HG02840 (cell line): ENCODE measurements around the gene TRDMT1.

Experiments
- ATAC-seq: cut with Tn5 transposase; IDR thresholded peaks from one replicate; pipeline ENCODE4 v1.9.1; 2021; ENCODE audit warnings: mild to moderate bottlenecking, moderate library complexity, moderate number of reproducible peaks; ENCODE audit not compliant: unreplicated experiment, low FRiP score

Gene TRDMT1, protein sequence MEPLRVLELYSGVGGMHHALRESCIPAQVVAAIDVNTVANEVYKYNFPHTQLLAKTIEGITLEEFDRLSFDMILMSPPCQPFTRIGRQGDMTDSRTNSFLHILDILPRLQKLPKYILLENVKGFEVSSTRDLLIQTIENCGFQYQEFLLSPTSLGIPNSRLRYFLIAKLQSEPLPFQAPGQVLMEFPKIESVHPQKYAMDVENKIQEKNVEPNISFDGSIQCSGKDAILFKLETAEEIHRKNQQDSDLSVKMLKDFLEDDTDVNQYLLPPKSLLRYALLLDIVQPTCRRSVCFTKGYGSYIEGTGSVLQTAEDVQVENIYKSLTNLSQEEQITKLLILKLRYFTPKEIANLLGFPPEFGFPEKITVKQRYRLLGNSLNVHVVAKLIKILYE

GRCh38 chr10:17200912-17201793, at the start of gene TRDMT1:
Gene TRDMT1, minus strand, starts transcription at chr10:17201672. Its CDS starts 38 bp downstream, at chr10:17201634.
- peak; percentile 97 for ATAC-seq

DNA sequence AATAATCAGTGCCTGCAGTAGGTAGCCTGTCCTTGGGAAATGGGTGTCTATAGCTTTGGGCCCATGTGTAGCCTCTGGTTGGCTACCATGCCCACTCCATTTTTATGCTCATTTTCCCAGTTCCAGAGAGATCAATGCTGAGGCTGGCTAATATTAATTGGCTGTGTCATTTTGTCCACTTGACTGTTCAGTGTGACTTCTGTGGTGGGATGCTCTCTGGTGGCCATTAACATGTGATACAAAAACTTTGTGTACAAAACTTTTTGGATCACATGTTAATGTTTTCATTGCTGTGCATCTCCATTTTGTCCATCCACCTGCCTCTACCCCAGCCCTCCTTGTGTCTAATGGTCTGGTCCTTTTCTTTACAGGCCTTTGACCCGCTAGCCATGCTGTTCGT, 49.3 kb upstream of the TRDMT1 start:
- no peak for ATAC-seq

DNA sequence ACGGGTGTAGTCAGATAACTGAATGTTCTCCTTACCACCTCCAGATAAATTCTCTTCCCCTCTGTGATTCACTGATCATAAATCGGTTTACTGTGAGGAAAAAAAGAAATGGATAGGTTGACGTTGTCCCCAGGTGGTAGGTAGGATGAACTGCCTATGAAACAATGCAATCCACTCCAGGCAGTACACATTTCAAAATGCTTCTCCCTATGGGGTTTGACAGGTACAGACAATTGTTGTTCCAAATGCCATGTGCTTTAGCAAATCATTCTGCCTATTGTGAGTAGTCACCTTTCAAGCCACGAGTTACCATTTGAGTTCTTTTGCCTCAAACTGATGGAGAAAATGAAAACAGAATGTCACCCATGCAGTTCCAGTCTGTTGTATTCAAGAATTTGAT, 48.3 kb upstream of the TRDMT1 start:
- no peak for ATAC-seq

DNA sequence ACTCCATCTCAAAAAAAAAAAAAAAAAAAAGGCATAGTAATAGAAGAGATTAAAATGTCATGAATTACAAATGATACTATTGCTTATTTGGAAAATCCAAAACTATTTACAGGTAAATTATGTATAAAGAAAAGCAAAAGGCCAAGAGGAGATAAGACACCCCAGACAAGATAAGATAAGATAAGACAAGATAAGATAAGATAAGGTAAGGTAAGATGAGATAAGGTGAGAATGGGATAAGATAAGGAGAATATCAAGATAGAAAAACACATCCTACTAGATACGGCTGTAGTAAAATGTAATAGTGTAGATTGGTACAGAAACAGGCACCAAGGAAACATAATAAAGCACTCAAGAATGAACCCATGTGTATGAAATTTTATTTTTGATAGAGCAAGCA, 47.5 kb upstream of the TRDMT1 start:
- no peak for ATAC-seq

DNA sequence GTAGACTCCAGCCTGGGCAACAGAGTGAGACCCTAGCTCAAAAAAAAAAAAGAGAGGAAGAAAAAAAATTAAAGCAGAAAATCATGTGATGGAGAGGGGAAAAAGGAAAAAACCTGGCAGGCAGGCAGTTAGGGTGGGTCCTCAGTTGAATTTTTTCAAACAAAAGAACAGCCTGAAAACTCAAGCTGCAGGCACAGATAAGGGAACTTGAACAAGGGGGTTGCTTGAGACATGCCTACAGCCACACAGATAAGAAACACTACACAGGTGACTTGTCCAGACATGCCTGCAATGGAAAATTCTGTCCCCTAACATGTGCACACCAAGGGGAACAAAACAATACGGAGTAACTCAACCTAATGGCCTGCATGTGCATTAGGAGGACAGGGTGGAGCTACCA, 45.7 kb upstream of the TRDMT1 start:
- no peak for ATAC-seq

DNA sequence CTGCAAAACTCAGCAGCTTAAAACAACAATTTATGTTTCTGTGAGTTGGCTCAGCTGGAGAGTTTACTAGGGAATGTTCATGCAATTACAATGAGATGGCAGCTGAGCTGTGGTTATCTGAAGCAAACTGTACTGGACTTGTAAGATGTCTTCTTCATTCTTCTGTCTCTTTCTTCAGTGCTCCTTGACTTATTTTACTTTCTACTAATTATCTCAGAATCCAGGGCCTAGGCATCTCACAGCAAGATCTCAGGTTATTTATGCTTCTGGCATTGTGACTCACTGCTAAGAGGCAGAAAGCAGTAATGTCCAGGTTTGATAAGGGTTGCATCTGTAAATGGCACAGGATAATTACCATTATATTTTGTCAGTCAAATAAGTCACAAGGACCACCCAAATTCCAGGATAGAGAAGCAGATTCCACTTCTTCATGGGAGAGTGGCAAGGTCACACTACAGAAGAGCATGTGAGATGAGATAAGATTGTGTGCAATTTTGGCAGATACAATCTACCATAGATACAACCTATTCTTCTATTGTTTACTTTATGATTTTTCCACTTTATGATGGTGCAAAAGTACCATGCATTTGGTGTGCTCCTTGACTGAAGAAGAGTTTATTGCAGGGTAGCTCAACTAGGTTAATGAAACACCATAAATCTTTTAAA, 43.4 kb upstream of the TRDMT1 start:
- no peak for ATAC-seq

GRCh38 chr10:17241611-17242333, 40.3 kb upstream of the TRDMT1 start:
- ATAC-seq: no peak

GRCh38 chr10:17240616-17241015, 39.1 kb upstream of the TRDMT1 start:
- no peak for ATAC-seq

DNA sequence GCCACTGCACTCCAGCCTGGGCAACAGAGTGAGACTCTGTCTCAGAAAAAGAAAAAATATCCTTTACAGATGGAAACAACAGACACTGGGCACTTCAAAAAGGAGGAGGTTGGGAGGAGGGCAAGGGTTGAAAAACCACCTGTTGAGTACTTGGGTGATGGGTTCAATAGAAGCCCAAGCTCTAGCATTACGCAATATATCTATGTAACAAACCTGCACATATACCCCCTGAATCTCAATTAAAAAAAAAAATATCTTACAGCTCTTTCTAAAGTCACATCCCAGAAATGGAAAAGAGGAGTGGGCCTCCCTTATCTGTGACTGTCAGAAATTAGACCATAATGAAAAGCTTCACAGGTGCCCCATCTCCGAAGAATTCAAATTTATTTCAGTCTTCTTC, 38.6 kb upstream of the TRDMT1 start:
- no peak for ATAC-seq

GRCh38 chr10:17239345-17240085, 38.0 kb upstream of the TRDMT1 start:
- no peak for ATAC-seq

- no peak for ATAC-seq
Measured at GRCh38 chr10:17238445-17239291, 37.2 kb upstream of the TRDMT1 start.

- ATAC-seq: no peak
Measured at GRCh38 chr10:17237915-17238444, 36.5 kb upstream of the TRDMT1 start.

- no peak for ATAC-seq
Measured at GRCh38 chr10:17237149-17237527, 35.7 kb upstream of the TRDMT1 start.

GRCh38 chr10:17236468-17237148, 35.1 kb upstream of the TRDMT1 start:
- no peak for ATAC-seq

DNA sequence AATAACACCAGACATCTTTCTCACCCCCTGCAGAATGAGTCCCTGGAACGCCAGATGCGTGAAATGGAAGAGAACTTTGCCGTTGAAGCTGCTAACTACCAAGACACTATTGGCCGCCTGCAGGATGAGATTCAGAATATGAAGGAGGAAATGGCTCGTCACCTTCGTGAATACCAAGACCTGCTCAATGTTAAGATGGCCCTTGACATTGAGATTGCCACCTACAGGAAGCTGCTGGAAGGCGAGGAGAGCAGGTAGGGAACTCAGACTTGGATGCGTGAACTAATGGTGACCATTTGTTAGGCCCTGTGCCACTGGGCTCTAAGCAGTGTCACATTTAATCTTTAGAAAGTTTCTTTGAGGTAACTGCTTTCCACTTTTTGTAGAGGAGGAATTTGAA, 33.7 kb upstream of the TRDMT1 start:
- no peak for ATAC-seq

DNA sequence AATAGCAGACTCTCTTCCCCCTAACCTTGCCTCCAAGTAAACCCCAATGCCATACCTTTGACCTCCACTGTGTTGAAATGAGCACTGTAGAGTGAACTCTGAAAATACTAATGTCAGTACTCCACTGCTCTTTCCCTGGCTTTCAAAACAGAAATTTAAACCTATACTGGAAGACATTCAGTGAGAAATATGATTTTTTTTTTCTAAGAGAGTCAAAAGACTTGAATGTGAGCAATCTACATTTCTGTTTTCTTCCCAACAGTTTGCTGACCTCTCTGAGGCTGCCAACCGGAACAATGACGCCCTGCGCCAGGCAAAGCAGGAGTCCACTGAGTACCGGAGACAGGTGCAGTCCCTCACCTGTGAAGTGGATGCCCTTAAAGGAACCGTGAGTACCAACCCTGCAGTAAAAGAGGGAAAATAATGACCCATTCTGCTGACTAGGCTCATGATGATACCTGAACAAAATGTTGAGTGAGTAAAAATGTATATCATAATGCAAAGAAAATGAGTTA, 33.0 kb upstream of the TRDMT1 start:
- ATAC-seq: no peak

DNA sequence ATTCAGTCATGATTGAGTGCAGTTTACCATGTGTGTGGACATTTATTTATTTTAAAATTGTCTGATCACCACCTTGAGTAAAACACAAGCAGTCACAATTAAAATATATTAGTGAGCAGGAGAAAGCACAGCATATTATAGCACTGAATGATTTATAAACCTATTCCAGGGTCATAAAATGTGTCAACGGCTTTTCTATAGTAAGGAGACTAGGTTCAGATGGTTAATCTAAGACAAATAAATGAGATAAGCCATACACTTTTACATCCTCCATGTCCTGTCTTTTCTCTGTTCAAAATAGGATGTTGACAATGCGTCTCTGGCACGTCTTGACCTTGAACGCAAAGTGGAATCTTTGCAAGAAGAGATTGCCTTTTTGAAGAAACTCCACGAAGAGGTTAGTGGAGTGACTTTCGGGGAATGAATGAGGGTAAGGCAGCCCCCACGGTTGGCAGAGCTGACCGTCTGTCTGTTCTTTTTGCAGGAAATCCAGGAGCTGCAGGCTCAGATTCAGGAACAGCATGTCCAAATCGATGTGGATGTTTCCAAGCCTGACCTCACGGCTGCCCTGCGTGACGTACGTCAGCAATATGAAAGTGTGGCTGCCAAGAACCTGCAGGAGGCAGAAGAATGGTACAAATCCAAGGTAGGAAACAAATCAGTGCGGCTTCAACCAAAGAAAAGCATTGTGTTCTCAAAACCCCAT, 32.0 kb upstream of the TRDMT1 start:
- no peak for ATAC-seq
